NCI-H2196 treated with DMSO at 0.1 percent for 48 hours (cell line): ENCODE data around the gene TEPSIN.

Experiments used
- DNase-seq: peaks from one replicate; lab custom pipeline; 2025; ENCODE audit not compliant: unreplicated experiment; lab: John Stamatoyannopoulos, UW

The TEPSIN gene

DNA sequence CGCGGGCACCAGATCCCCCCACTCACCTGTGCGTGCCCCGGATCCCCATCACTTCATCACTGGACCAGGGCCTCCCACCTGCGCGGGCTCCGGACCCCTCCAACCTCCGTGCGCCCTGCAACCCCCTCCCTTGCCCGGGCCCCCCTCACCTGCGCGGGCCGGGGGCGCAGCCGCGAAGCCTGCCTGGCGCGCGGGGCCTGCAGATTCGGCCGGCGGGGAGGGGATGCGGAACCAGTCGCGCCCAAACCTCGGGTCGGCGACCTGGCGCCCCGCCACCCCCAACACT lies 16.3 kb downstream of the TEPSIN start:
- no peak for DNase-seq

DNA sequence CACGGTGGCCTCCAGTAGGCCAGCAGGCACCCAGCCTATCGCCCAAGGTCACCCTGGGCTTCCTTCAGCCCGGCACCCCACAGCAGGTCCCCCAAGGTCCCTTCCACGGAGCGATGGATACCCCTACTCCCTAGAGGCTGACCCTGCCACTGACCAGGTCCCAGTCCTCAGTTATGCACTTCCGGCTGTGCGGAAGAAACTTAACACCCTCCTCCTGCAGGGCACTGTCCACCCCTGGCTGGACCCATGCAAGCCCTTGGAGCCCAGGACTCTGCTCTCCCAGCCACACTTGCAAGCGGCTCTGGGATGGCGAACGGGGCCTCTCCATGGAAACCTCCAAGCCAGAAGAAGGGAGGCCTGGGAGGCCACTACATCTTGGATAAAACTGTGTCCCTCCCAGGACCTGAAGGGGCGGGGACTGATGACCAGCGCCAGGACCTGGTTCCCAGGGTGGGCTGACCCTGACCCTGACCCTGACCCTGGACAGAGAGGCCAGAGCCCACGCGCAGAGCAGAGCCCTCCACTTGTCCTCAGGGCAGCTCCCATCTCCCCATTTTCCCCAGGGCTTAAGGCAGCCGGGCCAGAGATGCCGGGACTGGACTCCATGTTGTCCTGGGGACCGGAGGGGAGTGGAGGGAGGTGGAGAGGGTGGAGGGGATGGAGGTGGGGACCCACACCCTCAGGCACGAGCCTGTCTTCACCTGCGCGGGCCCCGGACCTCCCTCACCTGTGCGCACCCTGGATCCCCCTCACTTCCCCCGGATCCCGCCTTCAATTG lies 16.8 kb downstream of the TEPSIN start:
- no peak for DNase-seq

DNA sequence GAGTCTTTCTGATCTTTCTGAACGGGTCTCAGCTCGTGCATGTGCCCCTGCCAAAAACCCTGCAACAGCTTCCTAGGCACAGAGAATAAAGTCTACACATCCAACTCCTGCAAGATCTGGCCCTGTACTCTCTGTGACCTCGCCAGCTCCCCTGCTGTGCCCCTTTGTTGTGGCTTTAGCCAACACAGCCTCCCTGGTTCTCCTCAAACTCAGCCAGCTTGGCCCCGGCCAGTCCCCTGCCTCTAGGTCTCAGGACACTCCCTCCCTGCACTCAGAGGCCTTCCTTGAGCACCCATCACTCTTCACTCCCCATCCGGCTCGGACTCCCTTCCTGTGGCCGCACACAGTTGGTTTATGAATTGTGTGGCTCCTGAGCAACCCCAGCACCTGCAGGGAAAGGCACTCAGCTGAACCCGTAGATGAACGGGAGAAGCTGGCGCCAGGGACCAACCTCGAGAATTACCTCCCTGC lies 17.4 kb downstream of the TEPSIN start:
- DNase-seq: no peak

GRCh38 chr17:81219476-81220180 lies 19.2 kb downstream of the TEPSIN start:
- DNase-seq: no peak

- no peak for DNase-seq
These were observed 19.9 kb downstream of the TEPSIN start for GRCh38 chr17:81218991-81219390.

GRCh38 chr17:81218459-81218858 lies 20.4 kb downstream of the TEPSIN start:
- no peak for DNase-seq

- no peak for DNase-seq
These were observed 21.4 kb downstream of the TEPSIN start for GRCh38 chr17:81217491-81217890.

DNA sequence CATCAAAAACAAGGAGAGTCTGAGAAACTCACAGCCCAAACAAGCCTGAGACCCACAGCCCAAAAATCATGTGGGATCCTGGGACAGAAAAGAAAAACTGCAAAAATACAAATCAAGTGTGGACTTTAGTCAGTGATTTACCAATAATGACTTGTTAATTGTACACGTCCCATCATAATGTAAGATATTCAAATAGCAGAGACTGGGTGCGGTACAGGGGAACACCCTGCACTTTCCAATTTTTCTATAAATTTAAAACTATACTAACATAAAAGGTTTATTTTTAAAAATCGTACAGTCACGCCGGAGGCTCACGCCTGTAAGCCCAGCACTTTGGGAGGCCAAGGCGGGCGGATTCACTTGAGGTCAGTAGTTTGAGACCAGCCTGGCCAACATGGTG lies 24.9 kb downstream of the TEPSIN start:
- no peak for DNase-seq

- no peak for DNase-seq
These were observed 26.5 kb downstream of the TEPSIN start for GRCh38 chr17:81212365-81212764.

GRCh38 chr17:81210868-81211267 lies 28.0 kb downstream of the TEPSIN start:
- DNase-seq: no peak

- no peak for DNase-seq
These were observed 28.4 kb downstream of the TEPSIN start for GRCh38 chr17:81210466-81210865.

DNA sequence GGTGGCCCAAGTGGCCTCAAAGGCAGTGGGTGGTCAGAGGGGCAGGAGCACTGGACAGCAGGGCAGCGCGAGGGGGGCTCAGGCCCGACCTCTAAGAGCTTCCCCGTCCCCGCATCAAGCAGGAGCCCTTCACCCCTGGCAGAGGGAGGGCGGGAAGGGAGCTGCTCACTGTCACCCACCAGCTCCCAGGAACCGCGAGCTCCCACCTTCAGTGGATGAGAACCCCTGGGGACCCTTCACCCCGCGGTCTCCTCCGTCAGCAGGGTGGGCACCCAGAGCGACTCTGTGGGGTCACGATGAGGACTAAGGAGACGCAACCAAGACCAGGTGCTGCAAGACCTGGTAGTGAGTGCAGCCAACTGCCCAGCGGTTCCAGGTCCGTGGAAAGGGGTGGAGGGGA lies 29.7 kb downstream of the TEPSIN start:
- no peak for DNase-seq

- DNase-seq: no peak
These were observed 30.2 kb downstream of the TEPSIN start for GRCh38 chr17:81208651-81209050.

DNA sequence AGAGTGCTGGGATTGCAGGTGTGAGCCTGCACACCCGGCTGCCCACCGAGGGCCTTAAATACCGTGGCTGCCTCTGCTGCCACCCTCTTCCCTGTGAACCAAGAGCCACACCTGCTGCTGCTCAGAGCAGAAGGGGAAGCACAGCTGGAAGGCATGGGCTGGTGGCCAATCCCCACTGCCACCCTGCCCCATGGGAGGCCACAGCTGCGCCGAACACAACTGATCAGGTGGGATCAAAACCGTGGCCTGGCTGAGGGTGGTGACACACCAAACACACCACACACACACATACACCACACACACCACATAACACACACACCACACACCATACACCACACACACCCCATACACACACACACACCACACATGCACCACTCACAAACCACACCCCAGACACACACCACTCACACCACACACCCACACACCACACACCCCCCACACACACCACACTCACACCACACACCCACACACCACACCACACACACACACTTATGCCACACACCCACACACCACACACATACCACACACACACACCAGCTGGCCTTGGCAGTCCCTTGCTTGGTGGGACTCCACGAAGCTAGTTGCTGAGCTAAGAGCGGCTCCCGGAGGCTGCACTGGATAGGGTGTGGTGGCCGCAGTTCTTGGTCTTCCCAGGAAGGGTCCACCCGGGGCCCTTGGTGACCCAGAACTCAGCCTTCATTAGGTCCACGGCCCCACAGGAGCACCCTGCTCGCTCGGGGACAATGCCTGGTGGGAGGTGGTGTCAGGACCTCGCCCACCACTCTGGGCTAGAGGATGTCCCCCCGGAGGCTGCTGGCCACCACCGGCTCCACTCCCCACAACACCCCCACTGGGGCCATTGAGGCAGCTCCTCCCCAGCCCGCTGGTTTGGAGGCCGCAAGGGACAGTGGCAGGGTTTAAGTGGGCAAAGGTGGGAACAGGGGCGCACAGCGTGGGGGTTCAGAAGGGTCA lies 31.0 kb downstream of the TEPSIN start:
- DNase-seq: peak; percentile 39

DNA sequence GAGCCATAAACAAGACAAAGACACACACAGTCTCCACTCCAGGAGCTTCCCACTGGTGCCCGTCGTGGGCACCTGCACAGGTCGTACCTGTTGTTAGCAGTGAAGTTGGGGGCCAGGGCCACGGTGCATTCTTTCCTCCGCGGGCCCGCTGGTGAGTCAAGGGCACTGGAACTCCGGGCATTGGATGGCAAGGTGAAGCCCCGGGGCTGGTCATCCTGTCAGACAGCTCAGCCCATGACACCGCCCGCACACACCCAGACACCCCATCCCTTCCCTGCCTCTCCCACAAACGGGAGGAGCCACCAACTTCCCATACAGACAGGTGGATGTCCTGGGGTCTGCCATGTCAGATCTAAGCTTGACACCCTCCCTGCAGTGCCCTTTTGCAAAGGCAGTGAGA lies 32.2 kb downstream of the TEPSIN start:
- no peak for DNase-seq

GRCh38 chr17:81206166-81206565 lies 32.7 kb downstream of the TEPSIN start:
- DNase-seq: no peak

DNA sequence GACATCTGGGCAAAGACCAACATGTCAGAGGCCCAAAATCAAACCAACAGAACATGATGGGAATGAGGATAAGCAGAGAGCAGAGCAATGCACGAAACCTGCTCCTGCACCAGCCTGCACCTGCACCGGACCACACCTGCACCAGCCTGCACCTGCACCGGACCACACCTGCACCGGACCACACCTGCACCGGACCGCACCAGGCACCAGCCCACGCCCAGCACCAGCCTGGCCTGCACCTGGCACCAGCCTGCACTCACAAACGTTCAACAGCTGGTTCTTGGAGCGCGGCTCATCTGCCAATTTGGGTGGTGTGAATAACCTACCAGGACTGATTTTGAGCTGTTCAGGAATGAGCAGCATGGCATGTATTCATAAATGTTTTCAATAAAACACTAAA lies 34.3 kb downstream of the TEPSIN start:
- no peak for DNase-seq

DNA sequence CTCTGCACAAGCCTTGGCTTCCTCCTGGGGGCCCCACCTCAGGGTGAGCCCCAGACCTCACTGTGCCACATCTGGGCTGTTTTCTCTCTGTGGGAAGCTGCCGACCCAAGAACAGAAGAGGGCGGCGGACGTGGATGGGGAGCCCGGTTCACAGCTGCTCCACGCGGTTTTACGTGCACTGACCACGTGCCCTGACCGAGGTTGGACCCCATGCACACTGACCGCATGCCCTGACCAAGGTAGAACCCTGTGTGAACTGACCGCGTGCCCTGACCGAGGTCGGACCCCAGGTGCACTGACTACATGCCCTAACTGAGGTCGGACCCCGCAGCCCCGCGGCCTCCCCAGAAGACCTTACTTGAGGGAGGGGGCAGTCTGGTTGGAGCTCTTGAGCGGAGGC lies 35.7 kb downstream of the TEPSIN start:
- DNase-seq: no peak

- no peak for DNase-seq
These were observed 36.5 kb downstream of the TEPSIN start for GRCh38 chr17:81202318-81202717.

DNA sequence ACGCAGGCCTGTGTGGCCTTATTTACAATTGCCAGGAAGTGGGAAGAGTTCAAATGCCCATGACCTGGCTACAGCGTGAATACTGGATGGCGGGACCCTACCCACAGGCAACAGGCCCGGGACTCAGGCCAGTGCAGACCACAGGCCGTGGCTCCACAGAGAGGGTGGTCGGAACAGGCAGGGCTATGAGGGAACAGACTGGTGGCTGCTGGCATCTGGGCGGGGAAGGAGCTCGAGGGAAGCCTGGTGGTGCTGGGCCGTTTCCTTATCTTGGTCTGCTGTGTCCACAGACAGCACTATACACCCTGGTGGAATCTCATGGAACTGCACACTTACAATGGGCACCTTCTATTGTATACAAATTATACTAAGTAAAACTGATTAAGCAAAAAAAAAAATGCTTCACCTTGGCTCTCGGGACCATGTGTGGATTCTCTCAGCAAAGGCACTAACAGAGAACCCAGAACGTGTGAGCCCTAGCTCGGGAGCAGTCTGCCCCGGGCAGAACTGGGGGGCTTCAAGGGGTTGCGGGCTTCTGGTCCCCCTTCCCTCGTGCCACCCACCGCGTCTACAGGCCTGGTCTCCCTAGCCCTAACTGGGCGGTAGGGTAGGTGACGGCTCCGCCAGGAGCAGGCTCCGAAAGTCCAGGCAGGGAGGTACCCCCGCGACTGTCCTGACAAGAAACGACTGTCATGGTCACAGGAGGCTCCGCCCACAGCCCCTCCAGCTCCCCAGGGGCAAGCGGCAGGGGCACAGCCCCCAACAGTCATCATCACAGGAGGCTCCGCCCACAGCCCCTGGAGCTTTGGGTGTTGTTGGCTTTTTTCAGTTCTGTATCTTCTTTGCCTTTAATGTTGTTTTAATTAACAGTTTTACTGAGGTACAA lies 37.9 kb downstream of the TEPSIN start:
- peak; percentile 26 for DNase-seq

GRCh38 chr17:81200201-81200600 lies 38.7 kb downstream of the TEPSIN start:
- DNase-seq: no peak
